Endometrium (tissue), 2 donors: ENCODE measurements around the gene C11orf91.
"Not testable (repeated sequence)": the region's sequence is repeated elsewhere in the genome, so short reads cannot be mapped to it uniquely, and the experiment has no call there.

ENCODE experiments used
- FAIRE-seq: peaks from 2 replicates; lab custom pipeline; 2012; peaks lifted over from hg19 to GRCh38; lab: Jason Lieb, UNC
- donor health status: control.
- donor health status: control.

C11orf91 gene

GRCh38 chr11:33721426-33721825, 20.8 kb upstream of the C11orf91 start:
- FAIRE-seq = no peak

- no peak for FAIRE-seq
These were observed 19.0 kb upstream of the C11orf91 start for GRCh38 chr11:33719587-33719986.

DNA sequence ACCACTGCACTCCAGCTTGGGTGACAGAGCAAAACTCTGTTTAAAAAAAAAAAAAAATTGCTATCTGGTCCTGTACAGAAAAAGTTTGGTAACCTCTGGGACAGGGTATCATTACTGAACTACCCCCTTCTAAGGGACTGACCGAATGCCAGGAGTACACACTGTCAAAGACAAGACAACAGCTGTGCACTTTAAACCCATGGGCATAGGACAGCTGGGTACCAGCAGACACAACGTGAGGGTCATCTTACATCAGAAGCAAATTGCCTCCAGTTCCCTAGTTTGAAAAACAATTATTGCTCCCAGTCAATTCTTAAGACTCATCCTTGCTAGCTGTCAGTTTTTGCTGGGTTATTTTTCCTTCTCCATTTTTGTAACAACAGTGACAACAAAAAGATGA, 17.8 kb upstream of the C11orf91 start:
- FAIRE-seq = no peak

DNA sequence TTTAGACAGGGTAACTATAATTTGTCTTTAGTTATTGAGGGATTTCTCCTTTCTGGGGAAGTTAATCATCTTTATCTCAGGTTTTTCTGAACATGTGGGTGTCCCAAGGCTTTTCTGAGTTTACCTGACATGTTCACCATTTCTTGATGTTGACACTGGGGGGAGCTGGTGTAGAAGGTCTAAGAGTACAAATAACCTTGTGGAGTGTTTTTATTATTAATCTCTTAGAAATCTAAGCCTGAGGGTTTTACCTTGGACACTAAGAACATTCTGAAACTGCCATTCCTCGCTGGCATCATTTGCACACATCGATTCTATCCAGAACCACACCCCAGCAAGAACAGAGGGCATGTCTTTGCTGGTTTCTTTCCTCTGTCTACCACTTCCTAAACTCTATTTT, 15.6 kb upstream of the C11orf91 start:
- no peak for FAIRE-seq

DNA sequence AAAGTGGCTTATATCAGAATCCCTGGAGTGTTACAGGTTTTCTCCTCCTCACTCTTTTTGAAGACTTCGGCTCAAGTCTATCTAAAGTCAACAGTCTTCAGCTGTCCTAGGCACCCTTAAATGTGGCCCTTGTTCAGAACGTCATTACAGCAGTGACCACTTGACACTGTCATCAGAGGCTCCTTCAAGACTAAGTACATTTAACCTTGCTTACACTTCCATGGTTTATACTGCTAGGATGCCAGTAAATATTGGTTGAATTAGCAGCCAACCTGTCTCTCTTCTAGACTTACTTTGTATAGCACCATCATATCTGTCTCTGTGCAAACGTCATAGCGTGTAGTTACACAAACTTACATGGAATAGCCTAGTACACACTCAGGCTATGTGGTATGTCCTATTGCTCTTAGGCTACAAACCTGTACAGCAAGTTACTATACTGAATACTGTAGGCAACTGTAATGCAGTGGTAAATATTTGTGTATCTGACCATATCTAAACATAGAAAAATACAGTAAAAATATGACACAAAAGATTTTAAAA, 13.3 kb upstream of the C11orf91 start:
- no peak for FAIRE-seq

DNA sequence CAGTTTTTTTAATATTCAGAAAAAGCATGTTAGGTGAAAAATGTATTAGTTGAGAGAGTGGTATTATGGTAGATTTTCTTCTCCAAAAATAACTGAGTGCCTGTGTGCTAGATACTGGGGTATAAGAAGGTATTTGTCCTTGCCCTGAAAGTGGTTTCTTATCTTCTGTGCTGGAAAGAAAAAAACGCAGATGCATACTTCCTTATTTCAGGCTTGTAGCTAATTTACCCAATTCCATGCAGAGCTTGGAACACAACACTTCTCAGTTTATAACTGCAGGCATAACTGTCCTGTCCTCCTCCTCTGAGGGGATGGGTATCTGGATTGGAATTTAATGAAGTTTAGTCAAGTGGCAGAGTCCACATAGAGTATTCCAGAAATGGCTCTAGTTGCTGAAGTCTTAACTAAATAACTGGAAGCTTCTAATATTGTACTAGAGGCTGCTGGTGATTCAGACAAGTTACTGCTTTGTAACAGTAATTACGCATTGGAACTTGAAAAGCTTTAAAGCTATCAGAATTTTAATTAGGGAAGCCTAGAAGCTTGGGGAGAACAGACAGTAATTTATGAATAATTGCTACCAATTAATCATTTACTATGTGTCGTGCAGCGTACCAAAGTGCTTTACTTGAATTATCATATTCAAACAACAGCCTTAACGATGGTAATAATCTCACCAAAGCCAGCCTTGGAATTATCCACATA, 12.7 kb upstream of the C11orf91 start:
- no peak for FAIRE-seq

DNA sequence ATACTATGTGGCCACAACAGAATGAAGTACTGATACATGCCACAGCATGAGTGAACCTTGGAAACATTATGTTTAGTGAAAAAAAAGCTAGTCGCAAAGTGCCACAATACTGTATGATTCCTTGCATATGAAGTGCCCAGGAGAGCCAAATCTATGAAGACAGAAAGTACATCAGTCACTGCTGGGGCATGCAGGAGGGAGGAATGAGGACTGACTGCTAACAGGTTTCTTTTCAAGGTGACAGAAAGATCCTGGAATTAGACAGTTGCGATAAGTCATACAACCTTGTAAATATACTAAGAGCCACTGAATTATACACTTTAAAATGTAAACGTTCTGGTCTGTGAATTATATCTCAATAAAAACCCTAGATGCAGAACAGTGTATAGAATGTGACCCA, 11.8 kb upstream of the C11orf91 start:
- no peak for FAIRE-seq

- no peak for FAIRE-seq
These were observed 8.8 kb upstream of the C11orf91 start for GRCh38 chr11:33709466-33709865.

DNA sequence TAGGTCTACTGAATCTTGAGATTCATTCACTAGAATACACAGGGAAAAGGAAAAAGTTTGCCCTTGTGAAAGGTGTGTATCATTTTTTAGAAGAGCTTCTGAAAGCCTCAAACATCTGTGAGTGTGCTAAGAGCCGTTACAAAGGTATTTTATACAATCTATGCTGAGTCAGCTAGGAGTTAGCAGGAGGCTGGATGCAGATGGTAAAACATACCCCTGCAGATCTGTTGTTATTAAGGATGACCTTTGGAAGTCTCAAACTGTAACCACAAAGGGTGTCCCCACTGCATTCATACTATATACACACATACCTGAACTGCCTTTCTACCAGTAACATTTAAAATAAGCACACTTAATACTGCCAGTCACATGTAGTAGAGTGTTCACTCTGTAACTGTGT, 8.4 kb upstream of the C11orf91 start:
- no peak for FAIRE-seq

DNA sequence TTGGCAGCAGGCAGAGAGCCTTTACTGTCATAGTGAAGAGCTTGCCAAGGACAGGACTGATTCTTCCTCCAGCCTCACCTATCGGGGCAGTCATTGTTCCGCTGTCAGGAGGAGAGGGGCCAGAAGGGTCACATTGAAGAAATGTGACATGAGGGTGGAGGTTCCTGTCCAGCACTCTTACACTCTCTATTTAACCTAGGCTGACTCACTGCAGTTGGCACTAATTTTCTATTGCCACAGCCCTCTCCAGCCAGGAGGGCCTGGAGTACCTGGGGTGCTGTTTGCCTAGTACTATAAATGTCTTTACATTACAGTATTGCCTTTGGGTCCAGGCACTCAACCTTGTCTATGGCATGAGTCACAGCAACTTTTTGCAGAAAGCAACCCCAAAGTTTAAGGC, 7.2 kb upstream of the C11orf91 start:
- not testable (repeated sequence) for FAIRE-seq

DNA sequence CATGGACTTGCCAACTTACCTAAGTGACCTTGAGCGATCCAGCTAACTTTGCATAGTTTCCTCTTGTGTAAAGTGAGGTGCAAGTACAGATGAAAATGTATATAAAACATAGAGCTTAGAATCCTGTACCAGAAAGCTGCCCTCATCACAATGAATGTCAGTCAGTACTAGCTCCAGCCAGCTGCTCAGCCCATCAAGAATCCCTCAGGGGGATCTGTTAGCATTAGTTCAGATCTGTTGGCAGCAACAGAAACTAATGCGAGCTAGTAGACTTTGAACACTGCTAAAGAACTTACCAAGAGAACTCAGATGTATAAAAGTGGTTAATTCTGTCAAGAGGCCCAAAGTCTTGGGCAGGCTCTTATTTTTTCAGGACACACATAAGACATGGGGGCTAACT, 6.3 kb upstream of the C11orf91 start:
- no peak for FAIRE-seq

GRCh38 chr11:33706546-33706945, 5.9 kb upstream of the C11orf91 start:
- no peak for FAIRE-seq

GRCh38 chr11:33704240-33705002, 3.8 kb upstream of the C11orf91 start:
- no peak for FAIRE-seq

DNA sequence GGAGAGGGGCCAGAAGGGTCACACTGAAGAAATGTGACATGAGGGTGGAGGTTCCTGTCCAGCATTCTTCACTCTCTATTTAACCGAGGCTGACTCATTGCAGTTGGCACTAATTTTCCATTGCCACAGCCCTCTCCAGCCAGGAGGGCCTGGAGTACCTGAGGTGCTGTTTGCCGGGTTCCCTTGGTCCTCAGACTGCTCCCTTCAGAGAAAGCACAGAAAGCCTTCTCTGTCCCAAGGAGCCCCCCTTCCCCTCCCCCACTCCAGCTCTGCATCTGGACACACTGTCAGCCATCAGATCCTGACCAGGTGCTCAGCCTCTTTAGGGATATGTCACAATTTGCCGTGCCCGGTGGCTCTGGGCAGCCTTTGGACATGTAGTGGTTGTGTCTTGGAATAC, 3.2 kb upstream of the C11orf91 start:
- no peak for FAIRE-seq

DNA sequence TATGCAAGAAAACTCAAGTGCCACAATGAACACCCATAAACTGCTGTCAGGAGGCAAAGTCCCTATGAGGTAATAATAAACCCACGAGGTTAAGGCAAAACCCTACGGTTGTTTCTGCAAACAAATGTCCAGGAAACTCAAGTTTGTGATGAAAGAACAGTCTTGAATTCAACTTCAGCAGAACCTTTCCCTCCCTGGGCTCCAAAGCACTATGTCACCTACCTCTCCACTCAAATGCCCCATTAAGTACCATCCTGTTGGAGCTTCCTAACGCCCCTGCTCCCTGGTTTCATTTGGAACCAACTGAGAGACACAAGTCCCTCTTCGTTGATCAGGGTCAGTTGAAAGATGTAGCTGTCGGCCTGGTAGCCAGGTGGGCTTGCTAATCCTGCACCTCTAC, 2.6 kb upstream of the C11orf91 start:
- FAIRE-seq = no peak

DNA sequence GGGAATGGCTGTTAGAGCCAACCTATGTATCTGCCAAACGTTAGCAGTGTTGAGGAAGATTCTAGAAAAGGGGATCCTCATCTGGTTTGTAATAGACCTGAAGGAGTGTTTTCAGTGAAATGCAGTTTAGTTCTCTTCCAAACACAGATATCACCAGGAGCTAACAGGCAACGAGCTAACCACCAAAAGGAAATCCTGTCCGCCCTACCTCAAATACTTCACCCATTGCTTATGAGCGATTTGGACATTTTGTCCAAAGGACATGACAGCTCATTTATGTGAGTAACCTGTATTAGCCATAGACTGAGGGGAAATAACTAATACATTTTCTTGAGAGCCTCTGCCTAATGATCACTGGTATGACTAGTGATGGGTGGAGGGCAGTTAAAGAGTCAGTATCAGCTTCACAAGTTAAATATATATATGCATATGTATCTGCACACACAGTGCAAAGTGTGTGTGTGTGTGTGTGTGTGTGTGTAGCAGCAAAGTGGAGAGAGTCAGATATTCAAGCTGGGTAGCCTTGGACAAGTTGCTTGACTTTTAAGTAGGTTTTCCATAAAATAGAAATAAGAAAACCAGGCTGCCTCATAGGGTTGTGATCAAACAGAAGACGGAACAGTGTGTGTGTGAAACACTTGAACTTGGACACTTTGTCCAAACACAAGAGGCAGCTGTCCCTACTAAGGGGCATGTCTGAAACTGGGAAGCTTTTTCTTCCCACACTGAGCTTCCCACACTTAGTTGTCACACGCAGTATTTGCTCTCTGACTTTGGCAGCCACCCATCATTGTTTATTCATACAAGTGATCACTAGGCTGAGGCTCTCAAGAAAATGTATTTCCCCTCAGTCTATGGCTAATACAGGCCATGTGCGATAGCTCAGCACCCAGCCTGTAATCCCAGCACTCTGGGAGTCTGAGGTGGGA, 940 bp upstream of the C11orf91 start:
- no peak for FAIRE-seq

- FAIRE-seq = no peak
These were observed 544 bp downstream of the C11orf91 start for GRCh38 chr11:33700063-33700501.

DNA sequence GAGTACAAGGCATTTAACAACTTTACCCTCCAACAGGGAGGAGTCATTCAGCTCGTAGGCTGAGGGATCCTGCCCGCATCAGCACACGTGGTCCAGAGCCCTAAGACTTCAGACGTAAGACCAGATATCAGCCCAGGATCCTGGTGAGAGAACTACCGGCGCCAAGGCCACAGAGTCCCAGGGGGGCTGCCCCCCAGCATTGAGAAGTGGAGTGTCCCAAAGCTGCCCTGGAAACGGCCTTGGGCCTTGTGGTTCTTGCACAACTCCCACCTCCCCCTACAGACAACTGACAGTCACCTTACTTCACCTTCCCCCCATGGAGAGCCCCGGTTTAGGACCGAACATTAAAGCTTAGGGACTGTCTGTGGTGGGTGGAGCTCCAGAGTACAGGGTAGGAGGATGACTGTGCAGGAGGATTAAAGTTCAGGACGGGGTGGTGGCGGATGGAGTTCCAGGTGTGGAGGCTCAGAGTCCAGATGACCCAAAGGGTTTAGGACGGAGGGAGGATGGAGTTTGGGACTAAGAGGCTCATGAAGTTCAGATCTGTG, 1.0 kb downstream of the C11orf91 start:
- FAIRE-seq = no peak

DNA sequence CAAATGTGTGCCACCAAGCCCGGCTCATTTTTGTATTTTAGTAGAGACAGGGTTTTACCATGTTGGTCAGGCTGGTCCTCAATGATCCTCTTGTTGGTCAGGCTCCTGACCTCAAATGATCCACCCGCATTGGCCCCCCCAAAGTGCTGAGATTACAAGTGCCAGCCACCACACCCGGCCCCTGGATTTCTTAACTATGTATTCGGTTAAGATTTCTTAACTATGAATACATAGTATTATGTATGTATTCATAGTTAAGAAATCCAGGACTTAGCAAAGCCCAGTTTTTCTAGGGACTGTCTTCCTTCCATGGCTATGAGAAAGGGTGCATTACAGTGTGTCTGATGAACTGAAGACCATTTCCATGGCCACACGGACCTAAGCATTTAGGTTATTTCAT, 1.7 kb downstream of the C11orf91 start:
- FAIRE-seq = no peak

- no peak for FAIRE-seq
These were observed 2.6 kb downstream of the C11orf91 start for GRCh38 chr11:33697997-33698396.

DNA sequence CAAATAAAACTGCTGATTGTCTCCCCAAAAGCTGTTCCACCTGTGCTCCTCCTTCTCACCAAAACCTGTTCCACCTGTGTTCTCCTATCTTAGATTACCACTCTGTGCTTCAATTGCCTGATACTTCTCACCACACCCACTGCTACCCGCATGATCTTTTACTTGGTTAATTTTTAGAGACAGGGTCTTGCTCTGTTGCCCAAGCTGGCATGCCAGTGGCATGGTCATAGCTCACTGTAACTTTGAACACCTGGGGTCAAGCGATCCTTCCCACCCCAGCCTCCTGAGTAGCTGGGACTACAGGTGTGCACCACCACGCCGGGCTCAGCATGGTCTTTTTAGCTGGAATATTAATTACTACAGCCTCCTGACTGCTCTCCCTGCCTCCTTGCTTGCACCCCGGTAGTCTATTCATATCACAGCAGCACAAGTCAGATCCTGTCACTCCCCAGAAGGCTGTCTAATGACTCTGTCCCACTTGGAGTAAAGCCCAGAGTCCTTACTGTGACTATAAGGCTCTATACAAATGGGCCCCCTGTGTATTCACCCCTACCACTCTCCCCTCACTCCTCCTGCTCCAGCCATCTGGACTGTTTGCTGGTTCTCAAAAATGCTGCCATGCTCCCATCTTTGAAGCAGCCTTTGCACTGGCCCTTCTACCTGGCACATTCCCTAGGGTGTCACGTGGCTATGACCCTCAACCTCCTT, 3.5 kb downstream of the C11orf91 start:
- FAIRE-seq = no peak
